GM21529 (cell line): ENCODE data around the gene KRT10.

ENCODE experiments used
- ATAC-seq: cut with Tn5 transposase; IDR thresholded peaks from one replicate; pipeline ENCODE4 v1.9.1; 2021; ENCODE audit not compliant: unreplicated experiment

KRT10 gene

GRCh38 chr17:40809721-40810421, 12.5 kb downstream of the KRT10 start:
- ATAC-seq, result no peak

- no peak for ATAC-seq
These were observed 16.3 kb downstream of the KRT10 start for GRCh38 chr17:40806131-40806530.

- no peak for ATAC-seq
These were observed 18.8 kb downstream of the KRT10 start for GRCh38 chr17:40803617-40804082.

GRCh38 chr17:40801157-40801556, 21.3 kb downstream of the KRT10 start:
- no peak for ATAC-seq

GRCh38 chr17:40800381-40800780, 22.0 kb downstream of the KRT10 start:
- ATAC-seq, result no peak

- ATAC-seq, result no peak
These were observed 22.6 kb downstream of the KRT10 start, which contains the start of gene KRT28 for GRCh38 chr17:40799859-40800258. KRT28 (minus strand) TSS chr17:40799959; CDS start chr17:40799893, 66 bp downstream.

GRCh38 chr17:40796846-40797245, 25.6 kb downstream of the KRT10 start:
- ATAC-seq, result no peak

- no peak for ATAC-seq
These were observed 27.3 kb downstream of the KRT10 start for GRCh38 chr17:40795019-40795667.

GRCh38 chr17:40794466-40794865, 27.9 kb downstream of the KRT10 start:
- ATAC-seq, result no peak

GRCh38 chr17:40793832-40794231, 28.6 kb downstream of the KRT10 start:
- ATAC-seq, result no peak

GRCh38 chr17:40791787-40792436, 30.5 kb downstream of the KRT10 start:
- no peak for ATAC-seq

- no peak for ATAC-seq
These were observed 31.3 kb downstream of the KRT10 start for GRCh38 chr17:40791111-40791510.

- no peak for ATAC-seq
These were observed 40.0 kb downstream of the KRT10 start, which contains the start of gene KRT27 for GRCh38 chr17:40782450-40782849. KRT27 (minus strand) TSS chr17:40782550; CDS start chr17:40782493, 57 bp downstream.

- ATAC-seq, result no peak
These were observed 43.1 kb downstream of the KRT10 start for GRCh38 chr17:40779181-40779909.

GRCh38 chr17:40778461-40778860, 44.0 kb downstream of the KRT10 start:
- no peak for ATAC-seq

GRCh38 chr17:40777971-40778370, 44.4 kb downstream of the KRT10 start:
- ATAC-seq, result no peak

GRCh38 chr17:40777459-40777858, 45.0 kb downstream of the KRT10 start:
- no peak for ATAC-seq

GRCh38 chr17:40775945-40776344, 46.5 kb downstream of the KRT10 start:
- no peak for ATAC-seq

GRCh38 chr17:40772101-40772500, 50.3 kb downstream of the KRT10 start, which contains the start of gene KRT26:
KRT26 (minus strand) TSS chr17:40772201; CDS start chr17:40772113, 88 bp downstream.
- ATAC-seq, result no peak
